BJ (cell line): Measurements from ENCODE around the gene SLX4IP. TPM values are rescaled to one million over a fixed set of nuclear protein-coding genes. Genes with fewer than 3 reads are reported as not detected.
"Not testable (repeated sequence)": the region's sequence is repeated elsewhere in the genome, so short reads cannot be mapped to it uniquely, and the experiment has no call there.

Experiments
- CTCF ChIA-PET: fragments of 350-600 bp; formaldehyde crosslinking; extraction: SDS; loops from one replicate; lab custom pipeline; 2021; ENCODE audit warnings: antibody characterized with exemption, inconsistent platforms; lab: Yijun Ruan, JAX
- POLR2A ChIA-PET: fragments of 300-600 bp; sonication (Branson Sonifier 250); formaldehyde crosslinking; extraction: SDS; loops from one replicate; lab custom pipeline; 2021; ENCODE audit warnings: antibody characterized with exemption; lab: Charles Lee
- DNase-seq: peaks from one replicate; pipeline ENCODE4 v3.0.0-alpha.2; 2011; ENCODE audit warnings: low read depth
- H3K27me3 ChIP-seq: 2 replicates; pipeline ENCODE4 v1.6.0; 2011; ENCODE audit warnings: low read length; ENCODE audit not compliant: control insufficient read depth, insufficient read depth
- H3K36me3 ChIP-seq: 2 replicates; pipeline ENCODE4 v1.5.1; 2011; ENCODE audit warnings: low read length; ENCODE audit not compliant: control insufficient read depth, insufficient read depth
- H3K4me3 ChIP-seq: 2 replicates; pipeline ENCODE4 v1.5.1; 2011; ENCODE audit warnings: low read depth, mild to moderate bottlenecking, control low read depth, low read length
- CTCF ChIP-seq: IDR thresholded peaks from 2 replicates; pipeline ENCODE4 v1.5.1; 2011; ENCODE audit warnings: low read depth, mild to moderate bottlenecking, control low read depth, inconsistent platforms, low read length, moderate library complexity; ENCODE audit not compliant: insufficient read depth
- polyA plus RNA-seq: library from polyadenylated mRNA; depleted of rRNA; stranded (reverse); fragments of >200 nt; gene quantifications from 2 replicates; pipeline ENCODE4 v1.2.3, GENCODE V29; 2011

SLX4IP gene
- polyA plus RNA-seq, 1 experiment = 1.6 TPM

- no peak overlapping the region for H3K4me3 ChIP-seq
- ChIA-PET CTCF (no interaction called here), POLR2A (no interaction called here)
- no peak for TF ChIP-seq CTCF
- no peak for DNase-seq
- no peaks in the 10 kb centered on the region for H3K36me3 ChIP-seq
- H3K27me3 ChIP-seq = no peaks in the 10 kb centered on the region
Observed at GRCh38 chr20:10404959-10405530, 30.1 kb upstream of the SLX4IP start.

GRCh38 chr20:10408108-10408813 is 26.8 kb upstream of the SLX4IP start:
- TF ChIP-seq CTCF = no peak
- Histone ChIP-seq H3K4me3 (no peak overlapping the region), H3K36me3 (no peaks in the 10 kb centered on the region), H3K27me3 (no peaks in the 10 kb centered on the region)
- no peak for DNase-seq
- CTCF ChIA-PET = interaction anchor here (1.2 kb wide), 1 partner anchor 19 kb away, joined by 3 read pairs; no protein-coding TSS in a partner anchor
- POLR2A ChIA-PET = no interaction called here

- TF ChIP-seq CTCF = no peak
- Histone ChIP-seq H3K36me3 (no peaks in the 10 kb centered on the region), H3K27me3 (no peaks in the 10 kb centered on the region), H3K4me3 (no peak overlapping the region)
- CTCF ChIA-PET = interaction anchor here (0.7 to 1.5 kb wide), 4 partner anchors 14 to 434 kb away, joined by 3 read pairs; no protein-coding TSS in a partner anchor
- DNase-seq = no peak
- POLR2A ChIA-PET = no interaction called here
Observed at GRCh38 chr20:10411673-10412072, 23.4 kb upstream of the SLX4IP start.

DNA sequence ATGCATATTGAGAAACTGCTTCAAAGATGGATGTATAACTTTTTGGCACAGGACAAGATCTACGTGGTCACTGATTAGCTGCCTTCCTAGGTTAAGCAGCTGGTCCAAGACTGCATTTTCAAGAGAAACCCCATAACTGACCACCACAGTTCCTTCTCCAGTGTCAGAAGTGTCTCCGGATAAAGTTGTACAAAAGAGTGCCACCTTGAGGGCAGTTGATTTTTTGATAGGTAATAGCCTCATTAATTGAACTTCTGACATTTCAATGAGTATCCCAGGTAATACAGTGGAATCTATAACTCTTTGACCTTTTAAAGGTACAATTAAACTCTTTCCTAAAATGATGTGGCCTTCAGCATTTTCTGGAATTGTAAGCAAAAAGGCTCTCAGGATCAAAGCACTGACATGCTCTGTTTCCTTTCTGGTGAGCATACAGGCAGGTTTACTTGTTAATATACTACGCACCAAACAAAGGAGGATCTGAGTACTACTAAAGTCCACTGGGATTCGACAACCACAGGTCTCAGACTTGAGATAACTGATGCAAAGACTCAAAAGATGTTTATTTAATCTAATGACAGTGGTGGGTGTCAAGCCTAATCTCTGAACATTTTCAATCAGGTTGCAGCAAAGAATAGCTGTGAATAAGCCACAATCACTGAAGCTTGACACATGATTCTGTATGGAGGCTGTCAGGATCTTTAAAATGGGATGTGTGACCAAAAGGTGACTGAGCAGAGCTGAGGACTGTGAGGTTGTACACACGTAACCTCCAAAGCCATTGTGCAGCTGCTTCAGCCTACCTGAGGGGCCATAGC is 22.3 kb upstream of the SLX4IP start:
- no peak for DNase-seq
- H3K36me3 ChIP-seq = no peaks in the 10 kb centered on the region
- no peaks in the 10 kb centered on the region for H3K27me3 ChIP-seq
- ChIA-PET POLR2A (no interaction called here), CTCF (interaction anchor here (0.5 to 2.4 kb wide), 6 partner anchors 14 to 423 kb away, joined by 3 to 8 read pairs (median 3); no protein-coding TSS in a partner anchor)
- no peak overlapping the region for H3K4me3 ChIP-seq
- no peak for TF ChIP-seq CTCF

GRCh38 chr20:10415013-10415650 is 20.0 kb upstream of the SLX4IP start:
- H3K4me3 ChIP-seq = no peak overlapping the region
- ChIA-PET CTCF (interaction anchor here (0.7 to 1.3 kb wide), 2 partner anchors 12 to 323 kb away, joined by 4 to 5 read pairs; no protein-coding TSS in a partner anchor), POLR2A (no interaction called here)
- no peak for TF ChIP-seq CTCF
- DNase-seq = no peak
- H3K27me3 ChIP-seq = no peaks in the 10 kb centered on the region
- H3K36me3 ChIP-seq = no peaks in the 10 kb centered on the region

DNA sequence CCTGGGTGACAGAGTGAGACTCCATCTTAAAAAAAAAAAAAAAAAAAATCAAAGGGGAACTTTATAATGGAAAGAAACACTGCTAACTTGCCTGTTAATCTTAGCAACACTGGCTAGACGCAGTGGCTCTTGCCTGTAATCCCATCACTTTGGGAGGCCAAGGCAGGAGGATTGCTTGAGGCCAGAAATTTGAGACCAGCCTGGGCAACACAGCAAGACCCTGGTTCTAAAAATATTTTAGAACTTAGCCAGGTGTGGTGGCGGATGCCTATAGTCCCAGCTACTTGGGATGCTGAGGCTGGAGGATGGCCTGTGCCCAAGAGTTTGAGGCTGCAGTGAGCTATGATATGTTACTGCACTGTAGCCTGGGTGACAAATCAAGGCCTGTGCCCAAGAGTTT is 17.9 kb upstream of the SLX4IP start:
- ChIA-PET CTCF (interaction anchor here (1.5 kb wide), 1 partner anchor 9 kb away, joined by 7 read pairs; no protein-coding TSS in a partner anchor), POLR2A (interaction anchor here (0.5 kb wide), 1 partner anchor 25 kb away, joined by 7 read pairs; no protein-coding TSS in a partner anchor)
- H3K36me3 ChIP-seq, H3K27me3 ChIP-seq, H3K4me3 ChIP-seq, DNase-seq: not testable (repeated sequence)
